Astrocyte (in vitro differentiated cells and primary cell): ENCODE results near the gene ARL6IP4.

Experiments
- EZH2 ChIP-seq: IDR thresholded peaks from 2 replicates; pipeline ENCODE4 v1.6.1; 2012; ENCODE audit warnings: mild to moderate bottlenecking, low read length, inconsistent platforms; ENCODE audit not compliant: insufficient read depth
- TF ChIP-seq, protein P1 (sequence below): IDR thresholded peaks from 2 replicates; pipeline ENCODE4 v1.5.1; 2011; ENCODE audit warnings: low read depth, mild to moderate bottlenecking, inconsistent platforms, low read length, moderate library complexity; ENCODE audit not compliant: insufficient read depth

DNA sequence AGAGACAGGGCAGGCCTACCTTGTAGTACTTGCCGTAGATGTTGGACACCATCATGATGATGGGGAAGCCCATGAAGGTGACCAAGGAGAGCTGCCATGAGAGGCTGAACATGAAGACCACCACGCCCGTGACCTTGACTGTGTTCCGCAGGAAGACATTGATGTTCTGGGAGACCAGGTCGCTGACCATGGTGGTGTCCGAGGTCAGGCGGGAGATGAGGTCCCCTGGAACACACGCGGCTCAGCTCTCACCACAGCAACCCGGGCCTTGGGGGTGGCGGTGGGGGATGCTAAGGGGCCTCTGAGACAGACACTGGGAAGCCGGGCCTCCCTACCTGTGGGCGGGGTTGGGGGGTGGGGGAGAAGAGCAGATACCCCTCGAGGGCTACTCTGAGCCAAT lies 31.9 kb upstream of the ARL6IP4 start:
- no peak for TF ChIP-seq EZH2
- TF ChIP-seq, protein P1, sequence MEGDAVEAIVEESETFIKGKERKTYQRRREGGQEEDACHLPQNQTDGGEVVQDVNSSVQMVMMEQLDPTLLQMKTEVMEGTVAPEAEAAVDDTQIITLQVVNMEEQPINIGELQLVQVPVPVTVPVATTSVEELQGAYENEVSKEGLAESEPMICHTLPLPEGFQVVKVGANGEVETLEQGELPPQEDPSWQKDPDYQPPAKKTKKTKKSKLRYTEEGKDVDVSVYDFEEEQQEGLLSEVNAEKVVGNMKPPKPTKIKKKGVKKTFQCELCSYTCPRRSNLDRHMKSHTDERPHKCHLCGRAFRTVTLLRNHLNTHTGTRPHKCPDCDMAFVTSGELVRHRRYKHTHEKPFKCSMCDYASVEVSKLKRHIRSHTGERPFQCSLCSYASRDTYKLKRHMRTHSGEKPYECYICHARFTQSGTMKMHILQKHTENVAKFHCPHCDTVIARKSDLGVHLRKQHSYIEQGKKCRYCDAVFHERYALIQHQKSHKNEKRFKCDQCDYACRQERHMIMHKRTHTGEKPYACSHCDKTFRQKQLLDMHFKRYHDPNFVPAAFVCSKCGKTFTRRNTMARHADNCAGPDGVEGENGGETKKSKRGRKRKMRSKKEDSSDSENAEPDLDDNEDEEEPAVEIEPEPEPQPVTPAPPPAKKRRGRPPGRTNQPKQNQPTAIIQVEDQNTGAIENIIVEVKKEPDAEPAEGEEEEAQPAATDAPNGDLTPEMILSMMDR, result no peak
